OCI-LY7 (cell line): Measurements from ENCODE around the gene MAMDC2. TPM values are rescaled to one million over a fixed set of nuclear protein-coding genes. Genes with fewer than 3 reads are reported as not detected.

Source experiments
- BruUV-seq: library from RNA; stranded (reverse); fragments of 400-500 nt; replicated peaks from 2 replicates; lab custom pipeline; 2021; lab: Mats Ljungman, UMichigan
- CTCF ChIA-PET: fragments of 300-600 bp; sonication (Branson Sonifier 250); formaldehyde crosslinking; loops from one replicate; lab custom pipeline; 2022; ENCODE audit warnings: antibody characterized with exemption; ENCODE audit not compliant: unreplicated experiment; lab: Charles Lee
- POLR2A ChIA-PET: fragments of 300-600 bp; sonication (Branson Sonifier 250); formaldehyde crosslinking; loops from one replicate; lab custom pipeline; 2022; ENCODE audit warnings: antibody characterized with exemption; lab: Charles Lee
- DNase-seq: peaks from one replicate; pipeline ENCODE4 v3.0.0-alpha.2; 2015; ENCODE audit warnings: low spot score
- H2AFZ ChIP-seq: fragments of 200-600 bp; sonication (generic), shearing (Covaris generic); 2 replicates; pipeline ENCODE4 v1.6.1; 2014; ENCODE audit warnings: mild to moderate bottlenecking, antibody characterized with exemption, low read length, moderate library complexity
- H3K27ac ChIP-seq: fragments of 200-600 bp; sonication (generic); 2 replicates; pipeline ENCODE4 v1.5.1; 2014; ENCODE audit warnings: mixed run types, low read depth, mild to moderate bottlenecking, moderate library complexity, low read length, inconsistent platforms; ENCODE audit not compliant: poor library complexity, severe bottlenecking
- H3K36me3 ChIP-seq: fragments of 200-600 bp; sonication (generic); 2 replicates; pipeline ENCODE4 v1.6.1; 2014; ENCODE audit warnings: mild to moderate bottlenecking, antibody characterized with exemption, low read length, moderate library complexity, mixed read lengths; ENCODE audit not compliant: insufficient read depth
- H3K4me1 ChIP-seq: fragments of 200-600 bp; sonication (generic); 2 replicates; pipeline ENCODE4 v1.5.1; 2014; ENCODE audit warnings: mild to moderate bottlenecking, low read length; ENCODE audit not compliant: insufficient read depth, poor library complexity, severe bottlenecking
- H3K4me2 ChIP-seq: fragments of 200-600 bp; sonication (generic); 2 replicates; pipeline ENCODE4 v1.6.1; 2014; ENCODE audit warnings: mild to moderate bottlenecking, low read length
- H3K4me3 ChIP-seq: fragments of 200-600 bp; sonication (generic); 2 replicates; pipeline ENCODE4 v1.5.1; 2014; ENCODE audit warnings: mild to moderate bottlenecking, low read depth, low read length; ENCODE audit not compliant: poor library complexity, severe bottlenecking
- H3K79me2 ChIP-seq: fragments of 200-600 bp; sonication (generic); 2 replicates; pipeline ENCODE4 v1.6.1; 2016; ENCODE audit warnings: low read depth, mild to moderate bottlenecking, low read length, moderate library complexity, mixed read lengths; ENCODE audit not compliant: insufficient read depth
- H3K9me2 ChIP-seq: fragments of 200-600 bp; sonication (generic); 2 replicates; pipeline ENCODE4 v1.6.1; 2016; ENCODE audit warnings: mild to moderate bottlenecking, low read length, mixed read lengths; ENCODE audit not compliant: insufficient read depth
- H3K9me3 ChIP-seq: fragments of 200-600 bp; sonication (generic); 2 replicates; pipeline ENCODE4 v1.6.1; 2014; ENCODE audit warnings: mild to moderate bottlenecking, mixed run types, low read length, mixed read lengths
- H4K20me1 ChIP-seq: fragments of 200-600 bp; sonication (generic); 2 replicates; pipeline ENCODE4 v1.6.1; 2014; ENCODE audit warnings: mild to moderate bottlenecking, antibody characterized with exemption, low read length, moderate library complexity, mixed read lengths; ENCODE audit not compliant: insufficient read depth
- CTCF ChIP-seq: fragments of 200-600 bp; sonication (generic); conservative IDR thresholded peaks from 2 replicates; pipeline ENCODE4 v1.5.1; 2014; ENCODE audit warnings: mild to moderate bottlenecking, antibody characterized with exemption, low read length, moderate library complexity, mixed read lengths
- EZH2phosphoT487 ChIP-seq: fragments of 200-600 bp; sonication (generic); IDR thresholded peaks from 2 replicates; pipeline ENCODE4 v1.6.1; 2018; ENCODE audit warnings: low read depth, borderline replicate concordance, mild to moderate bottlenecking, mixed run types, antibody characterized with exemption, low read length, moderate library complexity, mixed read lengths
- intact Hi-C: fragments of 100-400 bp; cut with micrococcal nuclease; formaldehyde crosslinking; loops from one replicate; pipeline ENCODE4 v1.10.0; 2022; ENCODE audit not compliant: unreplicated experiment
- total RNA-seq, 2 experiments: library from RNA; depleted of rRNA in 1 of 2; stranded (reverse); fragments of >200 nt in 1 of 2; shearing (Covaris generic) in 1 of 2; gene quantifications; 2 replicates each; pipeline ENCODE4 v1.2.3, GENCODE V29; 2014 to 2022

MAMDC2 gene
- total RNA-seq, 2 experiments from 2014 or later: not detected

DNA sequence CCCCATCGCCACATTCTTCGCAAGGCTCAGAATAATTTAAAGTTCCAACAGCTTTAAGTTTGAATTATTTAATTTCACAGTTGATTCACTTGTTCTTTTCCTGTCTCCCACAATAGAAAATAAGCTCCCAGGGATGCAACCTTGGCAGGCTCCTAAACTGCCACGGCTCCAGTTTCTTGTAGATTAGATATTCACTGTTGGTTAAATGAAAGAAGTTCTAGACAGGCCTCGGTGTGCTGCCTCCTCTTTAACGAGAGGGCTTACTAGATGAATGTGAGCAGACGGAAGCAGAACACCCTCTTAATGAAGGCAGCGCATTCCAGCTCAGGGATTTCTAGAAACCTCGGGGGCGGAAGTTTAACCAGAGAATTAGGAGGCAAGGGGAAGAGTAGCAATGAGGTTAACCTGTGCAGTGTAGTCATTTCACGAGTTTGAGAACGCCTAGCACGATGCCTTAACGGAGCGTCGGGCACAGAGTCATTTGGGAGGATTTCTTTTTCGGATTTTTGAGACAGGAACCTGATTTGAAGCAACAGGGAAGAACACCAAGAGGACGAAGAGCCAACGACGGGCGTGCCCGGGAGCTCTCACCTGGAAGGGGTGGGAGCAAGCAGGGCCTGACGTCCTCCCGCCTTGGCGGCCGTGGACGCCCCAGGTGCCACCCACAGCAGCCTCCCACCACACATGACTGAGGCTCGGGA lies 214.5 kb downstream of the MAMDC2 start:
- peak overlapping the region; percentile 89 for H3K4me3 ChIP-seq
- H3K9me2 ChIP-seq: no peaks in the 10 kb centered on the region
- H2AFZ ChIP-seq: peak overlapping the region; percentile 98
- peaks cover 12% of the 10 kb centered on the region for H4K20me1 ChIP-seq
- TSS peak; percentile 91 for BruUV-seq
- no peaks in the 10 kb centered on the region for H3K9me3 ChIP-seq
- H3K36me3 ChIP-seq: peaks cover 33% of the 10 kb centered on the region
- peak overlapping the region; percentile 26 for H3K27ac ChIP-seq
- peak; percentile 30 for DNase-seq
- peaks cover 34% of the 10 kb centered on the region for H3K4me1 ChIP-seq
- CTCF ChIA-PET: no interaction called here
- POLR2A ChIA-PET: interaction anchor here (0.6 to 2.2 kb wide), 6 partner anchors 11 to 924 kb away, joined by 3 to 6 read pairs (median 4); no protein-coding TSS in a partner anchor
- no peak for TF ChIP-seq EZH2phosphoT487
- TF ChIP-seq CTCF: no peak
- H3K79me2 ChIP-seq: peaks cover 42% of the 10 kb centered on the region
- peak overlapping the region; percentile 96 for H3K4me2 ChIP-seq
- intact Hi-C loops: loop anchor here (1.0 to 10.0 kb wide), 3 partner anchors 167 to 499 kb away; no protein-coding TSS in a partner anchor

DNA sequence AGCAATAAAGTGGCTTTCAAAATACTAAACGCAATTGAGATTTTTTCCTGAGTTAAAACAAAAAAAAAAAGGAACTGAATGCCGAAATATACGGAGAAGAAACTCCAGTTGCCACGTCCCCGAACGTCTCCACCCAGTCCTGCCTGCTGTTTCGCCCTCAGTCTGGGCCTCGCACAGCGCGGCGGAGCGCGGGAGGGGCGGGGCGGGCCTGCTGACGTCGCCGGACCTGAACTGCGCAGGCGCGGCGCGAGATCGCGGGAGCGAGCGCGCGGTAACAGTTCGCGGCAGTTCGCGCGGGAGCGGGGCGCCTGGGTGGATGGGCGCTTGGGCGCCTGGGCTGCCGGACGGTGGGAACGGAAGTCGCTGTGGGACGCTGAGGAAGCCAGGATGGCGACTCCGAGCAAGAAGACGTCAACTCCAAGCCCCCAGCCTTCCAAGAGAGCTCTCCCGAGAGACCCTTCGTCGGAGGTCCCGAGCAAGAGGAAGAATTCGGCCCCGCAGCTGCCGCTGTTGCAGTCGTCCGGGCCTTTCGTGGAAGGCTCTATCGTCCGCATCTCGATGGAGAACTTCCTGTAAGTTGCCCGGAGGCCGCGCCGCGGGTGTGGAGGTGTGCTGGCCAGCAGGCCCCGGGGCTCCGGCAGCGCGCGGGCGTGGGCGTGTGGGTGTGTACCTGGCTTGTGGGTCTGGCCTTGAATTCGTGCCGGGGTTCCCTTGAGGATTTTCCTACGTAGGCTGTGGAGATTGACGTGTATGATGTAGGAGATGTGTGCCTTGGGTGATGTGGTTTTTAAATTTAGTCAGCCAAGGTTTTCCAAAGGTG lies 215.3 kb downstream of the MAMDC2 start, which contains the start of gene SMC5:
Gene SMC5 (plus strand): TSS at position 287 of the 820 bp plus-strand sequence. CDS start 101 bp downstream, at position 388.
- peak within 1 kb of the TSS; percentile 54 for H3K27ac ChIP-seq
- TF ChIP-seq EZH2phosphoT487 (no peak), CTCF (no peak)
- H2AFZ ChIP-seq: peak within 1 kb of the TSS; percentile 98
- ChIA-PET POLR2A (interaction anchor here (0.9 to 1.4 kb wide), 2 partner anchors 10 to 16 kb away, joined by 3 to 4 read pairs; no protein-coding TSS in a partner anchor), CTCF (no interaction called here)
- H3K79me2 ChIP-seq: peaks cover 50% of the 10 kb centered on the region
- H3K4me1 ChIP-seq: peaks cover 34% of the 10 kb centered on the region
- no peaks in the 10 kb centered on the region for H3K9me2 ChIP-seq
- H3K4me2 ChIP-seq: peak within 1 kb of the TSS; percentile 96
- intact Hi-C loops: loop anchor here (1.0 to 10.0 kb wide), 3 partner anchors 166 to 500 kb away; no protein-coding TSS in a partner anchor
- H3K36me3 ChIP-seq: peaks cover 41% of the 10 kb centered on the region
- no peaks in the 10 kb centered on the region for H3K9me3 ChIP-seq
- BruUV-seq: TSS peak; percentile 72
- peak; percentile 90 for DNase-seq
- H3K4me3 ChIP-seq: peak within 1 kb of the TSS; percentile 89
- peaks cover 18% of the 10 kb centered on the region for H4K20me1 ChIP-seq
